ENCODE results near the gene HDAC9. TPM values are rescaled to one million over a fixed set of nuclear protein-coding genes. Genes with fewer than 3 reads are reported as not detected.
A peak's percentile ranks its signal among the peaks of the same experiment; 100 is the strongest.

Gene HDAC9
- total RNA-seq, 2 donors from 2014 or later = 16.0 to 22.4 TPM

- ATAC-seq = no peak
- intact Hi-C loops (cut with DNase I) = no loop called here
- no peak for DNase-seq
Measured at GRCh38 chr7:18740579-18740988, 245.0 kb downstream of the HDAC9 start.

GRCh38 chr7:18753972-18754610 is 258.5 kb downstream of the HDAC9 start:
- intact Hi-C loops (cut with DNase I) = no loop called here
- DNase-seq (no peak), ATAC-seq (no peak)

GRCh38 chr7:18754766-18755165 is 259.2 kb downstream of the HDAC9 start:
- DNase-seq (no peak), ATAC-seq (peak in 1 of 2 donors; percentile 47)
- intact Hi-C loops (cut with DNase I) = no loop called here

- no peak for ATAC-seq
- intact Hi-C loops (cut with DNase I) = no loop called here
- no peak for DNase-seq
Measured at GRCh38 chr7:18755793-18756192, 260.2 kb downstream of the HDAC9 start.

GRCh38 chr7:18756378-18757050 is 261.0 kb downstream of the HDAC9 start:
- ATAC-seq (no peak), DNase-seq (no peak)
- intact Hi-C loops (cut with DNase I) = no loop called here

GRCh38 chr7:18760046-18760445 is 264.5 kb downstream of the HDAC9 start:
- DNase-seq = no peak
- ATAC-seq = no peak
- intact Hi-C loops (cut with DNase I) = no loop called here

- DNase-seq = no peak
- intact Hi-C loops (cut with DNase I) = no loop called here
- ATAC-seq = no peak
Measured at GRCh38 chr7:18760631-18761445, 265.3 kb downstream of the HDAC9 start.

- peak; percentile 47 to 78 for ATAC-seq
- no peak for DNase-seq
- intact Hi-C loops (cut with DNase I) = no loop called here
Measured at GRCh38 chr7:18762189-18762588, 266.6 kb downstream of the HDAC9 start.

- ATAC-seq = no peak
- no peak for DNase-seq
- intact Hi-C loops (cut with DNase I) = no loop called here
Measured at GRCh38 chr7:18768256-18768655, 272.7 kb downstream of the HDAC9 start.

- DNase-seq = no peak
- intact Hi-C loops (cut with DNase I) = no loop called here
- no peak for ATAC-seq
Measured at GRCh38 chr7:18770154-18770811, 274.7 kb downstream of the HDAC9 start.

- intact Hi-C loops (cut with DNase I) = no loop called here
- no peak for DNase-seq
- ATAC-seq = no peak
Measured at GRCh38 chr7:18770822-18771221, 275.3 kb downstream of the HDAC9 start.

GRCh38 chr7:18771834-18772566 is 276.5 kb downstream of the HDAC9 start:
- no peak for DNase-seq
- intact Hi-C loops (cut with DNase I) = no loop called here
- no peak for ATAC-seq

GRCh38 chr7:18772567-18772965 is 277.0 kb downstream of the HDAC9 start:
- intact Hi-C loops (cut with DNase I) = no loop called here
- ATAC-seq (no peak), DNase-seq (no peak)

- no peak for ATAC-seq
- no peak for DNase-seq
Measured at GRCh38 chr7:18777314-18777713, 281.8 kb downstream of the HDAC9 start.

GRCh38 chr7:18778594-18778993 is 283.0 kb downstream of the HDAC9 start:
- ATAC-seq = no peak
- intact Hi-C loops (cut with DNase I) = no loop called here
- DNase-seq = no peak

More at GRCh38 chr7:18777314-18777713, 281.8 kb downstream of the HDAC9 start:
- intact Hi-C loops (cut with DNase I) = no loop called here

GRCh38 chr7:18780266-18780665 is 284.7 kb downstream of the HDAC9 start:
- ATAC-seq = no peak
- intact Hi-C loops (cut with DNase I) = no loop called here

GRCh38 chr7:18780938-18781337 is 285.4 kb downstream of the HDAC9 start:
- ATAC-seq (no peak), DNase-seq (no peak)
- intact Hi-C loops (cut with DNase I) = no loop called here

More at GRCh38 chr7:18780266-18780665, 284.7 kb downstream of the HDAC9 start:
- DNase-seq = no peak

- ATAC-seq (no peak), DNase-seq (no peak)
- intact Hi-C loops (cut with DNase I) = no loop called here
Measured at GRCh38 chr7:18786196-18786727, 290.7 kb downstream of the HDAC9 start.

- DNase-seq = no peak
- ATAC-seq = no peak
- intact Hi-C loops (cut with DNase I) = no loop called here
Measured at GRCh38 chr7:18786796-18787195, 291.2 kb downstream of the HDAC9 start.

Measured in left cardiac atrium (tissue), 4 donors.